Cortex of kidney (tissue), 1 donor: Measurements from ENCODE around the gene CKAP2L.

Source experiments
- DNase-seq: peaks from one replicate; lab custom pipeline; 2025; lab: John Stamatoyannopoulos, UW

CKAP2L gene

DNA sequence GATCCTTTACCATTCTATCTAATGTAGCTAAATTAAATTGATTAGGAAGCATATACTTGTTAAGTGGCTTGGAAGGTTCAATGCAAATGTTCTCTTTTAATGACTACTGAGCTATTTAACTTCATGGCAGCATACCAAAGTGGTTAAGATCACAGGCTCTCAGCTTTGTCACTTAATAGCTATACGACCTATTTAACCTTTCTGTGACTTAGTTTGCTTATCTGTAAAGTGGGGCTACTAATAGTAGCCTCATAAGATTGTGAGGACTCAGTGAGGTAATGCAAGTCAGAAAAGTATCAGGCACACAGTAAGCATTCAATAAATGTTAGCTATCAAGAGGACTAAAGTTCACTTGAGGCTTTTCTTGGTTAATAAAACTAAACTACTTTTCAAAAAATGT lies 4.3 kb downstream of the CKAP2L start:
- no peak for DNase-seq

DNA sequence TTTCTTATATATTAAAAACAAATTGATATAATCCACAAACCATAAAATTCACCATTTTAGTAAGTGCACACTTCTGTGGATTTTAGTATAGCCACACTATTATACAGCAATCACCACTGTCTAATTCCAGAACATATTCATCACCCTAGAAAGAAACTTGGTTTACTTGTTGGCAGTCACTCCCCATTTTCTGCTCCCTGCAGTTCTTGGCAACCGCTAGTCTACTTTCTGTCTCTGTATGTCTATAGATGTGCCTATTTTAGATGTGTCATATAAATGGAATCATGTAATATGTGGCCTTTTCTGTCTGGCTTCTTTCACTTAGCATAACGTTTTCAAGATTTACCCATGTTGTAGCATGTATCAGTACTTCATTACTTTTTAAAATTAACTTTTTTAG lies 5.7 kb downstream of the CKAP2L start:
- DNase-seq, result no peak

DNA sequence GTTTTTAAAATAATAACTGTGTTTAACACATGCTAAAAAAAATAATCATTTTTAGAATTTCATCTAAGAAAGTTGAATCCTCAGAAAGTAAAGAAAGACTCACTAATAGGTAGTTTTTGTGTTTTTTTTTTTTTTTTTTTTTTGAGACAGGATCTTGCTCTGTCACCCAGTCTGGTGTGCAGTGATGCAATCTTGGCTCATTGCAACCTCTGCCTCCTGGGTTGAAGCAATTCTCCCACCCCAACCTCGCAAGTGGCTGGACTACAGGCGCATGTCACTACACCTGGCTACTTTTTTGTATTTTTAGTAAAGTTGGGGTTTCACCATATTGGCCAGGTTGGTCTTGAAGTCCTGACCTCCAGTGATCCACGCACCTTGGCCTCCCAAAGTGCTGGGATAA lies 7.1 kb downstream of the CKAP2L start:
- DNase-seq, result no peak

DNA sequence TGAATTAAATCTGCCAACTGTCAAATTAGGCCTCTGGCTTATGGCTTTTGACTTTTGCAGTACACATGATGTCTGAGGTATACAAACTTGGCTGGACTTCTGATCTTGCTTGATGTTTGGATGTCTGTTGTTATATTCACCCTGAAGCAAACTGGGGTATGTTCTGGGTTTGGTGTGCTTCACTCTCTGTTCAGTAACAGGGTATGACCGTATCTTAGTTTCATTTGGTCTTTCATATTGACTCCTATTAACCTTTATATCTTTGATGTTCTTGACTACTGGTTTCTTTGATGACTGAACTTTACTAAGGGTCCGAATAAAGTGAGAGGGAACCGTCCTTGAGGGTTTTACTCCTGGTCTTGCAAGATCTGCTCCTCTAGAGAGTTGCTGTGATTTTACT lies 8.2 kb downstream of the CKAP2L start:
- no peak for DNase-seq

DNA sequence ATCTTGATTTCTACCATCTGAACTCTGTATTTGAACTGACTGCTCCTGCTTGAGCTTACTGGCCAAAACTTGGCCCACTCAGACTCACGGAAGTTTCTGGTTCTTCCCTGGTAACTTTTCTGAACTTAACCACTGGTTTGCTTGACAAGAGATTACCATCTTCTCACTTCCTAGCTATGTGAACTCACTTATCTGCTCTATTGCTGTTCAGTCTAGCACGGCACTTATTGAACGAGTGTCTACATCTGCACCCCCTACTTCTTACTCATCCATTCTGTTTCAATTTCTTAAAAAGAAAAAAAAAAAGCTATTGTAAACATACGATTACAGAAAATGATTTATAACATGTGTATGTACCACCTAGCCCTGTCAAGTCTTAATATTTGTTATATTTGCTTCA lies 9.0 kb downstream of the CKAP2L start:
- DNase-seq, result no peak

DNA sequence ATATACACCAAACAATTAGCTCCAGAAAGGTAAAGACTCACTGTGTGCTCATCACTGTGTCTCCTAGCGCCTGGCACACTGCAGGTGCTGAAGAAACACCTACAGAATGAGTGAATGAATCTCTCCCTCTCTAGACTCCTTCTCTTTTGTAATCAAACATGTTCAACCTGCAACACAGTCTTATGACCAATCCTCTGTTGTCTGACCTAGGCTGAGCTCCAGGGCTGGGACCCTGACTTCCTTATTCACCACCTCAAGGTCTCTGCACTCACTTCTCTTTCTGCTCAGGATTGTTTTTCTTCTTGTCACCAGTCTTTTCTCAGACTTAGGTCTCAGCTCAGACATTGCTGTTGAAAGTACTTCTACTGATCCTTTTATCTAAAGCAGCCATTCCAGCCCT lies 9.8 kb downstream of the CKAP2L start:
- no peak for DNase-seq

DNA sequence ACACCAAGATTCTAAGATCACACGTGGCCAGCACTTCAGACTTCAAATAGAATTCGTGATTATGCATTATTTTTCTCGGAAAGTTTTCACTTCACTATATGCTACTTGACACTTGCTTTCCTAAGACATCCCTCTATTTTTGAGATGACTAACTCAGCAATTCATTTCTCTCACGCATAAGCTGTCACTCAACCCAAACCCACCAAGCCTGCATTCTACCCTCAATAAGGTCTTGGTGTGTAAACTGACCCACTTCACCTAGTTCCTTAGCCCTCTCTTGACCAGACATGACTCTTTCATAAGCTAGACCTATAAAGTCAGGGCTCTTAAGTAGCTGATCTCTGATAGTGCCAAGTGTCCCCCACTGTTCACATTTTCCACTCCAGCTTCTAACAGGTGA lies 11.7 kb downstream of the CKAP2L start:
- no peak for DNase-seq

DNA sequence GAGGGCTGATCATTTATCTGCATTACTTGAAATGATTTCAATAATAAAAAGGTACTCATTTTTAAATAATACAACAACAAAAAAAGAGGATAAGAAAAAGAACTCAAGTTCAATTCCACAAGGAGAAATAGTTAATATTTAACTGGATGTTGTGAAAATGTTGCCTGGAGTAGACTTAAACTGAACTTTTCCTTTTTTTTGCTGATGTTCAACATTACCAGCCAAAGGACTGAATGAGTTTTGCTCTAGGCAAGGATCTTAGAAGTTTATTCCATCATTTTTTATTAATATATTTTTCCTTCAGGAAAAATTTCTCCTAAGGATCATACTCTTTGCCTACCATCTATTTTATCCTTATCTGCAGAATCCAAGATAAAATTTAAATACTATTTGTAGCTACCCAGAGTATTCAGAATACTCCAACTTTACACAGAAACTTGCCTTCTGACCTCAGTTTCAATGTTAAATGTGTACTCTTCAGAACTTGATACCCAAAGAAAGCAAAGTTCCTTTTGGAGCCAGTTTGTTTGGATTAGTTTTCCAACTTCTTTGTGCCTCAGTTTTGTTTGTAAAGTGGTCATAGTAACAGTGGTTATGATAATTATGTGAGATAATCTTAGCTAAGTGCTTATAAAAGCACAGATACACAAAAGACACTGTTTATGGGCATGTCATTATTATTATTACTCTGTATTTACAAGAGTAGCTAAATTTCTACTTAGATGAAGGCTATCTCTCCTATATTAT lies 12.8 kb downstream of the CKAP2L start:
- DNase-seq, result no peak

DNA sequence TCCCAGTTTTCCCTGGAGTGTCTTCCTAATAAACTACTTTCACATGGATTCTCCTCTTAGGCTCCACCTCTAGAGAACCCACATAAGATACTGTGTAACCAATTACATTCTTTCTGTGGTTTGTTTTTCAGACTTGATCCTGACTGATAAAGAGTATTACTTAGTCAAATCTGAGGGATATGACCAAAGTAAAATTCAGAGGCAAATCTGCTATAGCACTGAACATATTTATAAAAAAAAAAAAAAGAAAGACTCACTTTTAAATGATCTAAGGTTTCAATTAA lies 13.9 kb downstream of the CKAP2L start:
- DNase-seq, result no peak

DNA sequence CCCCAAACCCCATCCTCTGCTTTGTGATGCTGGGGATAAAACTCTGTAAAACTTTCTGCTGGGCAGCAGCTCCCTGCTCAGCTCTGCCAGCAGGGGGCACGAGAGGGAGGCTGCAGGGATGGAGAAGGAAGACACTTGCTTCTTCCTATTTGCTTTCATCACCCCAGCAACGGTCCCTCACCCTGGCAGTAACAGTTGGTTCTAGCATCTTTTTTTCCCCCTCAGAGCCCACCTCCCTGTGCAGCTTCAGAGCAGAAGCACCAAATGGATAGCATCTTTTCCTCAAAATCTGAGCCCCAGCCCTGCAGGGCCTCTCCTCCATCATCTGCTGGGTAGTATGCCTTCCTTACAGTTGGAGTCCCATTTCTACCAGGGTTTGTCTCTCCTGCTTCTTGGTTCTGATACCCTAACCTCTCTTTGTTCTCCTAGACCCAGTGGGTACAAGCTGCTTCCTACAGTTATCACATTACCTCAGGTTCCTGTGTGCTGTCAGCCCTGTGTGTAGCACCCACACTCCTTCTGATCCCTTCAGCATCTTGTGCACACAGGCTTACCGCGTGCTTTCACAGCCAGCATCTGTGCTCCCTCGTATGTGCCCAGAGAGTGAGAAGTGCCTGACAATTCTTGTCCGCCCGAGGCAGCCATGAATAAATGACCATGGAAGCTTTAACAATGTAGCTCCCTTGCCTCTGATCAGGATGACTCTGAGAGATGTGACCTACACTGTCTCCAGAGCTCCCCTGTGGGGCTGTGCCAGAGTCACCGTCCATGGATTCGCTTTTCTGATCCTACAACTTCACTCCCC lies 14.5 kb downstream of the CKAP2L start:
- no peak for DNase-seq

DNA sequence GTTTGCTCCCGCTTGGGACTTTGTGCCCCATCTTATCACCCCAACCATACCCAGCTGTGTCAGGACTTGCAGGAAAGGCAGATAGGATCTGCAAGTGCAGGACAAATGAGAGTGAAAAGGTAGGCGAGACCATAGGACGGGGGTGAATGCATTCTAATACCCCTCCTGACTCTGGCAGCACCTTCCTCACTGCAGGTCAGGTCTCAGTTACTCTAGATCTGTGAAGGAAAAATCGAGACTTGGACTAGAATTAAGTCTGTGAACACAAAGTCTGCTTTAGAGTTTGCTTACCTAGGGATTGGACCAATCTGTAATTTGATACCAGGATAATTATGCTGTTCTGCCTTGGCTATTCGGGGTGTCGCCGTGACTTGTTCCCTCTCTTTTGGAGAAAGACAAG lies 23.9 kb downstream of the CKAP2L start:
- no peak for DNase-seq

DNA sequence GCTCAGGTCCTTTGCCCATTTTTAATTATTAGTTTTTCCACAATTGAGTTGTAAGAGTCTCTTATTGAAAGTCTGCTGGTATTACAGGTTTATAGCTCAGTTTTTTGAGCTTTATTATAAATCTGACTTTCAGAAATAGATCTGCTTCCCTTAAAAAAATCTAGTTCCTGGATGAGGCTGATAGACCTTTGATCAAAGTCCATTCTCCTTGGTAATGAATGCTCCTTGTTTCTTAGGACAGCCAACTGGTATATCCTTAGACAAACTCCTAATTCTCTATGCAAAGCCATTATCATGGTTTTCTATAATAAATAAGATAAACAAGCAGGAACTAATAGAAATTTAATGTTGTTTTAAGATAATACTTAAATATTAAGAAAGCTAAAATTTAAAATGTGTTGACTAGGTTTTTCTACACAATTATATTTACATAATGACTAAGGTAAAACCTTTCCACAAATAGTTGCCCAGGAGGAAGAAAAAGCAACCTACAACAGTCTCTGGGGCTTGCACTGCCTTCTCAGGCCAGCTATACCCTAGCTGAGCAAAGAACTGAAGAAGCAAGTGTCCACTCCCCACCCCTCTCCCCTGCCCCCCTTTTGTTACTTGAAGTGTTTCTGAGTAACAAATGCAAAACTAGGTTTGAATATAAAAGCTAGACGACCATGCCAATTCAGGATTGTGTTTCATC lies 26.7 kb downstream of the CKAP2L start:
- DNase-seq, result no peak

DNA sequence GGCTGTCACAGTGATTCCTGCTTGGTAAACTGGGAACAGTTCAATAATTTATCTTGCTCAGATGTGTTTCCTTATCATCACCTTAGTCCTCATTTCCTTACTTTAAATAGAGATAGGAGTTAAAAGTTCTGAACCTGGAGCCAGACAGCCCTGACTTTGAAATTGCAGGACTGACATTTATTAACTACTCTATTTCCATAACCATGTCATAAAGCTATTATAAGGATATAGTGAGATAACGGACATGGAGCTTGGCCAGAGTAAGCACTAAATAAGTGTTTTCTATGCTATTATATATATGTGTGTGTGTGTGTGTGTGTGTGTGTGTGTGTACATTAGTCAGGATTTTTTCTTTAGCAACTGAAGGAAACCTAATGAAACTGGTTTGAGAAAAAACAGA lies 30.5 kb downstream of the CKAP2L start:
- DNase-seq, result no peak

DNA sequence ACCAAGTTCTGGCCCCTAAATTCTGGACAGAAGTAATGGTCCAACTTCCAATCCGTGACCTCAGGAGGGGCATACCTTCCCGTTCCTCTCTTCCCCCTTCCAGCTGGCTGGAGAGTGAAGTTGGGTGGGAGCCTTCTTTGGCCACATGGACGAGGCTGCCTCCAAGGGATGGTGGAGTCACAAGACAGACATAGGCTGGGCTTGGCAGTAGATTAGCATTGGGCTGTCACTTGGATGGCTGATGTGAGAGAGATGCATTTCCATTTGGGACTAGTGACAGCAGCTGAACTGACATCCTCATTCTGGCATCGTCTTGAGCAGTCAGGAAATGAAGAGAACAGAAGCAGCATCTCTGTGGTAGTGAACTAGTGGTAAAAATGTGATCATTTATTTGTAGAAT lies 31.0 kb downstream of the CKAP2L start:
- no peak for DNase-seq

DNA sequence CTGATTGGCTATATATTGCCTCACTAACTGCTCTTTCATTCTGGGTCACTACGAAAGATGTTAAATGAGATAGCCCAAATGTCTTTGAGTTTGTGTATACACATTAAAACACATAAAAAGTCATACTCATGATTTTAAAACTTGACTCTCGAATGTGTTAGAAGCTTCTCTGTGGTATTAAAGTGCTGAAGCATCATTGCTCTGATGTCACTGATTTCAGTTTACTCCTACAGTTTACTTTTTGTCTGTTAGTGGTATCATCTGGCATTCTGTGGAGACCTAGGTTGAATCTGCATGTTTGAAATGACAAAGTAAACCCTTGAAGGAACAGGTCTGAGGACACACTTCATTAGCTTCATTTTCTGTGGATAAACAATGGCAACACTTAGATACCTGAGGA lies 32.9 kb downstream of the CKAP2L start:
- no peak for DNase-seq

DNA sequence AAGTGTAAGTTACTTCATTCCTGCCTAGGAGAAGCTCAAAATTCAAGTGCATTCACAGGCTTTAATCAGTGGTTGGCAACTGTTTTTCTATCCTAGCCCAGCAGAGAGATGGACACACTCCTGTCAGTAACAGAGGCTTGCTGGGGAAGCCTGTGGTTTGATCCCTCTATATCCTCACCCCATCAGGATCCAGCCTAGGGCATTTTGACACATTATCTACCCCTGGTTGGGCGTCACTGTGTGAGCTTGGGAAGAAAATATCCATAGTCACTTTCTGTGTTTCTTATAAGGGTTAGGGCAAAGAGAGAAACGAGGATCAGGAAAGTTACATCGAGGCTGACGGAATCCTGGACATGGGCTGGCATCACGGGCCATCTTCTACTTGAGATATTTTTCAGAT lies 33.6 kb downstream of the CKAP2L start:
- no peak for DNase-seq

DNA sequence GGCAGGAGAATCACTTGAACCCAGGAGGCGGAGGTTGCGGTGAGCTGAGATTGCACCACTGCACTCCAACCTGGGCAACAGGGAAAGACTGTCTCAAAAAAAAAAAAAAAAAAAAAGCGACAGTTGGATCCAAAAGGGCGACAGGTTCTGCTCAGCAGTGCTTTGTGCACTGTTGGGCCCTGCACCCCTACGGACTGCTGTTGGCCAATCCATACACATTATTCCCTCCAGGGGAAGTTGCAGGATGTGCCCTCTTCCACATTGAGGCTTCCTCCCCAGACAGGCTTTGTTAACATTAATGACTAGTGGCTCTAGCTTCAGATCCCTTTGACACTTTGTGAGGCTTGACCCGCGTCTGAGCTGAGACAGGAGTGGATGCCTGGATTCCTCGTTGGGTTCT lies 34.2 kb downstream of the CKAP2L start:
- no peak for DNase-seq

DNA sequence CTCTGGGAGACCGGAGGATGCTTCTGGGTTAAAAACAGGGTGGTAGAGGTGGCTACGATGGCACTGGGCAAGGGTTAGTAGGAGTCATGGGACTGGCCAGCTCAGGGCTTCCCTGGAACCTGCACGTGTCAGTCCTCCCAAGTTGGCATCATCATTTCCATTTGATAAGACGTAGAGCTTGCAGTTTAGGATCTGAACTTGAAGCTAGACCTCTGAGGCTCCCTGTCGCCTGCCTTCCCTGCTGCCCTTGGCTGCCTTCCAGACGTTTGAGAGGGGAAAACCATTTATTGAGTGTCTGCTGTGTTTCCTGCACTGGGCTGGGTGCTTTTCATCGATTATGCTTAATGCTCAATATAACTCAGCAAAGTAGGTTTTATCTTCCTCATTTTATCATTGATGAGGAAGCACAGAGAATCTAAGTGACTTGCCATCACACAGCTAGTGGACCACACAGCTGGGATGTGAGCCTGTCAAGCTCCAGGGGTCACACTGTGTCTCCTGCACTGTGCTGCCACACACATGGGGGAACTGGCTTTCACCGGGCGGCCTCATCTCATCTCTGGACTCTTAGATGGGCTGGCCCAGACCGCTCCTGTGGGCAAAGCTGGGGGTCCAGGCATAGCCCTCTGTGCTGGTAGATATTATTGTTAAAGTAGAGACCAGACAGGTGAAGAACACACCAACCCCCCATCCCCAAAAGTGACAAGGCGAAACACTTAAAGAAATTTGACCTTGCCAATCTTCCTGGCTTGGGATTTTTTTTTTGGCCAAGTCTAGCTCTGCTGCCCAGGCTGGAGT lies 35.8 kb downstream of the CKAP2L start:
- DNase-seq, result no peak

DNA sequence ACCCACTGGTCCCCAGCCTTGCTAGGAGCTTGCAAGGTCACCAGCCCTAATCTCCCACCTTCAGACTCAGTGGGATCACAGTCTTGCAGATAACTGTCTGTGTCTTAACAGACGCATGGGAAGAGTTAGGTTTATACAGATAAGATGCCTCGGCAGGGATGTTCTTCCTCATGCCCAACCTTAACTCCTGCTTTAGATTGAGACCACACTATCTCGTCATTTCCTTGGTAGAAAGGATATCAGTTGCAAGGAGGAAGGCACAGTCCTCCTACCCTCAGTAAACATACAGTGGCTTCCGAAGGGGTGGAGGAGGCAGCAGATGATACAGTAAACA lies 36.4 kb downstream of the CKAP2L start:
- no peak for DNase-seq

DNA sequence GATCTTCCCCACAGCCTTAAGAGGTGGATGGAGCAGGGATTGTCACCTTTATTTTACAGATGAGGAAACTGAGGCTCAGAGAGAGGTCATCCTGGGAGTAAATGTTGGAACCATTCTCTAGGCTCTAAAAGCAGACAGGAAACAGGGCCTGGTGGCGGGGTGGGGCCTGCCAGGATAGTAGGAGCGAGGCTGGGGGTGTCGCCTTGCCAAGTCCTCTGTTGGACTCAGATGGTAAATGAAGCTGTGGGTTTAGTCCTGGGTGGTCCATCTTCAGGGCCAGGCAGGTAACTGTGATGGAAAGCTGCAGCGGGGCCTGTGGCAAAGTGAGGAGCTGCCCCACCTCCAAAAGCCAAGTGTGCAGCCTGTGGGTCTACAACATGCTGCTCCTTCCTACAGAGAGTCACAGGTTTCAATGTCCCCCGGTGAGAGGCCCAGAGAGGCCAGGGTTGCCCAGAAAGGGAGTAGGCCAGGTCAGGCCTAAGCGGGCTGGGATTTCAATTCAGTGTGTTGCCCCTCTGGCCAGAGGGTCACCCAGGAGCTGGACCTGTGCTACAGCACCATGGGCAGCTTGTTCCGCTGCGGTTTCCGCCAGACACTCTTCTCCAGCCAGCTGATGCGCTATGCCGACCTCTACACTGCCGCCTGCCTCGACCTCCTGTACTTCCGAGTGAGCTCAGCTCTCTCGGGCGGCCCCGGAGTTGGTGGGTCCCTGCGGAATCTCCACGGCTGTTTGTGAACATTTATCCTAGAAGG lies 37.0 kb downstream of the CKAP2L start:
- no peak for DNase-seq

DNA sequence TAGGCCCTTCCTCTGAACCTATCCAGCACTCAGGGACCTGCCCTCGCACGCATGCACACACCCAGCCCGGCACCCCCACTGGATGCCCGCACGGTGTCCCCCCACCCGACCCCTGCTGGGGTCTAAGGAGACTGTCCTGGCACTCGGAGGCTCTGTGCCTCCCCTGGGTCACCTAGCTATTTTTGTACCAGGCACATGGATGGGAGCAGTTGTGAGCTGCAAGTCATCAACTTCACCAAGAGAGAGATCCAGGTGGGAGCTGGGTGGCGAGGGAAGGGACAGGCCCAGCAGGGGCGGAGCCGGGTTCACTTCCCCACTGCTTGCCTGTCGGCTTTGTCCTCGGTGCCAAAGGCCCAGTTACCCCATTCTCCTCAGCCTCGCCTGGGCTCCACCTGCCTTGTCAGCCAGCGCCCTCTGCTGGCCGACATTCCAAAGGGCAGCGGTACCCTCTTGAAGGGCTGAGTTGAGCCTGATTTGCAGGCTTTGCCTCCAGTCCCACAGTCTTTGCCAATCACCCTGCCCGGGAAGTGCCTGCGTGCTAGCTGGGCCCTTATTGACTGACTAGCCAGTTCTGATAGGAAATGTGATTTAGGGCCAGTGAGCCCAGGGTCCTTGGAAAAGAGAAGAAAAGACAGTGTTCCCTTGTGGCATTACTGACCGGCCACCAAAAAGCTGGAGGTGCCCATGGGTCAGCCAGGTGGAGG lies 37.8 kb downstream of the CKAP2L start:
- no peak for DNase-seq
